Gastroesophageal sphincter (tissue), 3 donors: ENCODE data around the gene FANCL.

Experiments
- CTCF ChIP-seq, 4 experiments: fragments of 200-600 bp in 2 of 4; fragments of 450-650 bp in 2 of 4; sonication (generic) in 1 of 4; IDR thresholded peaks; one replicate each; pipeline ENCODE4 v1.5.1; 2017 to 2019; ENCODE audit warnings: antibody characterized with exemption in 4 of 4, mild to moderate bottlenecking in 2 of 4, moderate library complexity in 2 of 4
- POLR2A ChIP-seq, 2 donors: fragments of 450-650 bp; IDR thresholded peaks; one replicate each; pipeline ENCODE4 v1.6.1; 2017; ENCODE audit warnings: antibody characterized with exemption in 2 of 2, mild to moderate bottlenecking in 2 of 2, moderate library complexity in 1 of 2
- POLR2AphosphoS5 ChIP-seq: sonication (generic); formaldehyde crosslinking; IDR thresholded peaks from one replicate; pipeline ENCODE4 v1.6.1; 2017; ENCODE audit warnings: antibody characterized with exemption

DNA sequence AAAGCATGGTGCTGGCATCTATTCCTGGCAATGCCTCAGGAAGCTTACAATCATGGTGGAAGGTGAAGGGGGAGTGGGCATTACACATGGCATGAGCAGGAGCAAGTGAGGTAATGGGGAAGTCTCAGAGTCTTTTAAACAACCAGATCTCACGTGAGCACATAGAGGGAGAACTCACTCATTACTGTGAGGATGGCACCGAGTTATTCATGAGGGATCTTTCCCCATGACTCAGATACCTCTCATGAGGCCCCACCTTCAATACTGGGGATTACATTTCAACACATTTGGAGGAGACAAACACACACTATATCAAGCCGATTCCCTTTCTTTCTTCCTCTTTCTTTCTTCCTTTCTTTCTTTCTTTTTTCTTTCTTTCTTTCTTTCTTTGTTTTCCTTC, 47.9 kb upstream of the FANCL start:
- TF ChIP-seq POLR2AphosphoS5: no peak
- TF ChIP-seq POLR2A (IDR thresholded peaks at IDR 0.05): no peak
- TF ChIP-seq CTCF (IDR thresholded peaks at IDR 0.05): no peak
